AG04449 (cell line): Measurements from ENCODE around the gene ZNF580.

ENCODE experiments used
- CTCF ChIA-PET: fragments of 350-600 bp; formaldehyde crosslinking; extraction: SDS; loops from one replicate; lab custom pipeline; 2021; ENCODE audit warnings: antibody characterized with exemption; lab: Yijun Ruan, JAX
- POLR2A ChIA-PET: fragments of 400-600, 350-600 bp; formaldehyde crosslinking; extraction: SDS; loops from one replicate; lab custom pipeline; 2020; ENCODE audit warnings: antibody characterized with exemption, inconsistent platforms; lab: Yijun Ruan, JAX
- DNase-seq: peaks from one replicate; pipeline ENCODE4 v3.0.0-alpha.2; 2010; ENCODE audit warnings: low read depth, low spot score
- H3K4me3 ChIP-seq: 2 replicates; pipeline ENCODE4 v1.5.1; 2011; ENCODE audit warnings: low read depth, mild to moderate bottlenecking, control low read depth, low read length
- TF ChIP-seq, protein P1 (sequence below): IDR thresholded peaks from one replicate; pipeline ENCODE4 v1.5.1; 2011; ENCODE audit warnings: mild to moderate bottlenecking, moderate library complexity, low read length, control low read depth, inconsistent platforms; ENCODE audit not compliant: insufficient read depth; ENCODE audit errors: missing control alignments

The ZNF580 gene

GRCh38 chr19:55667958-55668357 is 27.2 kb downstream of the ZNF580 start:
- DNase-seq, result no peak
- TF ChIP-seq, protein P1, sequence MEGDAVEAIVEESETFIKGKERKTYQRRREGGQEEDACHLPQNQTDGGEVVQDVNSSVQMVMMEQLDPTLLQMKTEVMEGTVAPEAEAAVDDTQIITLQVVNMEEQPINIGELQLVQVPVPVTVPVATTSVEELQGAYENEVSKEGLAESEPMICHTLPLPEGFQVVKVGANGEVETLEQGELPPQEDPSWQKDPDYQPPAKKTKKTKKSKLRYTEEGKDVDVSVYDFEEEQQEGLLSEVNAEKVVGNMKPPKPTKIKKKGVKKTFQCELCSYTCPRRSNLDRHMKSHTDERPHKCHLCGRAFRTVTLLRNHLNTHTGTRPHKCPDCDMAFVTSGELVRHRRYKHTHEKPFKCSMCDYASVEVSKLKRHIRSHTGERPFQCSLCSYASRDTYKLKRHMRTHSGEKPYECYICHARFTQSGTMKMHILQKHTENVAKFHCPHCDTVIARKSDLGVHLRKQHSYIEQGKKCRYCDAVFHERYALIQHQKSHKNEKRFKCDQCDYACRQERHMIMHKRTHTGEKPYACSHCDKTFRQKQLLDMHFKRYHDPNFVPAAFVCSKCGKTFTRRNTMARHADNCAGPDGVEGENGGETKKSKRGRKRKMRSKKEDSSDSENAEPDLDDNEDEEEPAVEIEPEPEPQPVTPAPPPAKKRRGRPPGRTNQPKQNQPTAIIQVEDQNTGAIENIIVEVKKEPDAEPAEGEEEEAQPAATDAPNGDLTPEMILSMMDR, result no peak
- H3K4me3 ChIP-seq, result no peak overlapping the region
- POLR2A ChIA-PET, result no interaction called here
- CTCF ChIA-PET, result interaction anchor here (1.9 to 2.3 kb wide), 3 partner anchors 11 to 35 kb away, joined by 4 to 8 read pairs (median 8); no protein-coding TSS in a partner anchor

DNA sequence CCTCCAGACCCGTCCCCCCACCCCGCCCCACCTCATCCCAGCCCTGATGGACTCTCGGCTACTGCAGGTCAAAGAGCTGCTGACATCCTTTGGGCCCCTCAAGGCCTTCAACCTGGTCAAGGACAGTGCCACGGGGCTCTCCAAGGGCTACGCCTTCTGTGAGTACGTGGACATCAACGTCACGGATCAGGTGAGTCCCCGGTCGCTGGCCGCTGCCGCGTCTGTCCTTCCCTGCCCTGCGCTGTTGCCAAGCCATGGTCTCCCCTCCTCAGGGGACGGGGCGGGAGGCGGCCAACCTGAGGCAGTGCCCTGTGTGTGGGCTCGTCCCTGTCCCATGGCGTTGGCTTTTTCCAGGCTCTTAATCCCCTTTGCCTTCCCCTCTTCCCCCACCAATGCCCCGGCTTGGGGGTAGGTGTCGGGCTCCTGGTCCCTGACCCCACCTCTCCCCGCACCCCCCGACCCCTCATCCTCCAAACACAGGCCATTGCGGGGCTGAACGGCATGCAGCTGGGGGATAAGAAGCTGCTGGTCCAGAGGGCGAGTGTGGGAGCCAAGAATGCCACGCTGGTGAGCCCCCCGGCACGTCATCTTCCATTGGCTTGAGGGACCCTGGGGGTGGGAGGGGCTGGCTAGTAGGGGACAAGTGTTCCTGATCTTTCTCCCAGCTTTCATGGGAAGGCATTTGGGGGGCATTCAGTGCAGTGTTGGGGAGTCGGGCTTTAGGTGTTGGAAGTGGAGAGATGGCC is 28.0 kb downstream of the ZNF580 start:
- no peak overlapping the region for H3K4me3 ChIP-seq
- TF ChIP-seq, protein P1, result no peak
- DNase-seq, result no peak
- ChIA-PET POLR2A (no interaction called here), CTCF (interaction anchor here (0.7 to 1.9 kb wide), 3 partner anchors 9 to 244 kb away, joined by 3 to 4 read pairs (median 4); no protein-coding TSS in a partner anchor)

DNA sequence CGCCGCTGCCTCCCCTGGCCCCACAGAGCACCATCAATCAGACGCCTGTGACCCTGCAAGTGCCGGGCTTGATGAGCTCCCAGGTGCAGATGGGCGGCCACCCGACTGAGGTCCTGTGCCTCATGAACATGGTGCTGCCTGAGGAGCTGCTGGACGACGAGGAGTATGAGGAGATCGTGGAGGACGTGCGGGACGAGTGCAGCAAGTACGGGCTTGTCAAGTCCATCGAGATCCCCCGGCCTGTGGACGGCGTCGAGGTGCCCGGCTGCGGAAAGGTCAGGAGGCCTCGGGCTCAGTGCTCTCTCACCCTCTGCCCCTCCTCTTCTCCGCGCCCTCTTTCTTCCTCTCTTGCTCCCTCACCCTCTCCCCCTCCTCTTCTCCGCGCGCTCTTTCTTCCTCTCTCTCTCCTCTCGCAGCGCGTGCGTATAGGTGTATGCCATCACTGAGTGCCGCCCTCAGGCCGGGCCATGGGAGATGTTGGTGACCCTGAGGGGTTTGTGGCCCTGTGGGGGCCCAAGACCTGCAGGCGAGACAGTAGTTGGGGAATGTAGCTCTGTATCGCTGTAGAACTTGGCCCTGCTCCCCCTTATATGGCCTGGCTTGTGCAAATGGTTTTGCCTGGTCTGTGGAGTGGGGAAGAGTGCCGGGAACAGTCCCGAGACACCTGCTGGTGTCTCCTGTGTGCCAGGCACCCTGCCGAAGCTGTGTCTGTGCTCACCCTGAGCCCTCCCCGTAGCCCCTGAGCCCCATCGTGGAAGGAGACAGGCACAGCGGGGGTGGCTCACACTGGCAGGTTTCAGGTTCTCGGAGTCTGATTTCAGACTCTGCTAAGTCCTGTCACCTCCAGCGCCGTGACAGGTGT is 28.8 kb downstream of the ZNF580 start:
- no peak for DNase-seq
- POLR2A ChIA-PET, result interaction anchor here (0.6 kb wide), 1 partner anchor 423 kb away, joined by 3 read pairs; no protein-coding TSS in a partner anchor
- no peak overlapping the region for H3K4me3 ChIP-seq
- CTCF ChIA-PET, result interaction anchor here (1.3 kb wide), 1 partner anchor 10 kb away, joined by 4 read pairs; no protein-coding TSS in a partner anchor
- TF ChIP-seq, protein P1, result no peak

- ChIA-PET CTCF (interaction anchor here (0.8 to 2.4 kb wide), 7 partner anchors 12 to 43 kb away, joined by 3 to 32 read pairs (median 7); partner anchors contain the start of gene CCDC106), POLR2A (interaction anchor here (1.5 kb wide), 1 partner anchor 16 kb away, joined by 7 read pairs; the partner anchor contains the start of gene U2AF2)
- H3K4me3 ChIP-seq, result no peak overlapping the region
- TF ChIP-seq, protein P1, result no peak
- no peak for DNase-seq
Observed at GRCh38 chr19:55670280-55671053, 29.7 kb downstream of the ZNF580 start.

GRCh38 chr19:55671054-55671378 is 30.2 kb downstream of the ZNF580 start:
- DNase-seq, result no peak
- no peak overlapping the region for H3K4me3 ChIP-seq
- TF ChIP-seq, protein P1, result no peak
- ChIA-PET POLR2A (interaction anchor here (0.9 to 1.5 kb wide), 2 partner anchors 15 to 16 kb away, joined by 3 to 7 read pairs; partner anchors contain the start of gene U2AF2), CTCF (interaction anchor here (0.8 to 2.4 kb wide), 8 partner anchors 8 to 44 kb away, joined by 3 to 32 read pairs (median 6); partner anchors contain the start of gene CCDC106)
